Activated T-cell treated with anti-CD3 and anti-CD28 coated beads, Interleukin-2, amount 50 U/mL, for 24 hours (primary cell): ENCODE measurements around the gene AACS.
"Not testable (repeated sequence)": the region's sequence is repeated elsewhere in the genome, so short reads cannot be mapped to it uniquely, and the experiment has no call there.

Experiments used
- DNase-seq: peaks from one replicate; pipeline ENCODE4 v3.0.0-alpha.2; 2020
- H3K27ac Mint-ChIP-seq: 2 replicates; pipeline ENCODE4 v1.8.0; 2020; ENCODE audit warnings: mild to moderate bottlenecking, mixed read lengths
- H3K27me3 Mint-ChIP-seq: 2 replicates; pipeline ENCODE4 v1.8.0; 2020; ENCODE audit warnings: mixed read lengths
- H3K36me3 Mint-ChIP-seq: 2 replicates; pipeline ENCODE4 v1.8.0; 2020; ENCODE audit warnings: low read depth, mixed read lengths
- H3K4me1 Mint-ChIP-seq: 2 replicates; pipeline ENCODE4 v1.8.0; 2020; ENCODE audit warnings: low read depth, mixed read lengths
- H3K4me3 Mint-ChIP-seq: 2 replicates; pipeline ENCODE4 v1.8.0; 2020; ENCODE audit warnings: mild to moderate bottlenecking, moderate library complexity, mixed read lengths
- H3K9me3 Mint-ChIP-seq: 2 replicates; pipeline ENCODE4 v1.8.0; 2020; ENCODE audit warnings: mixed read lengths

Gene AACS

DNA sequence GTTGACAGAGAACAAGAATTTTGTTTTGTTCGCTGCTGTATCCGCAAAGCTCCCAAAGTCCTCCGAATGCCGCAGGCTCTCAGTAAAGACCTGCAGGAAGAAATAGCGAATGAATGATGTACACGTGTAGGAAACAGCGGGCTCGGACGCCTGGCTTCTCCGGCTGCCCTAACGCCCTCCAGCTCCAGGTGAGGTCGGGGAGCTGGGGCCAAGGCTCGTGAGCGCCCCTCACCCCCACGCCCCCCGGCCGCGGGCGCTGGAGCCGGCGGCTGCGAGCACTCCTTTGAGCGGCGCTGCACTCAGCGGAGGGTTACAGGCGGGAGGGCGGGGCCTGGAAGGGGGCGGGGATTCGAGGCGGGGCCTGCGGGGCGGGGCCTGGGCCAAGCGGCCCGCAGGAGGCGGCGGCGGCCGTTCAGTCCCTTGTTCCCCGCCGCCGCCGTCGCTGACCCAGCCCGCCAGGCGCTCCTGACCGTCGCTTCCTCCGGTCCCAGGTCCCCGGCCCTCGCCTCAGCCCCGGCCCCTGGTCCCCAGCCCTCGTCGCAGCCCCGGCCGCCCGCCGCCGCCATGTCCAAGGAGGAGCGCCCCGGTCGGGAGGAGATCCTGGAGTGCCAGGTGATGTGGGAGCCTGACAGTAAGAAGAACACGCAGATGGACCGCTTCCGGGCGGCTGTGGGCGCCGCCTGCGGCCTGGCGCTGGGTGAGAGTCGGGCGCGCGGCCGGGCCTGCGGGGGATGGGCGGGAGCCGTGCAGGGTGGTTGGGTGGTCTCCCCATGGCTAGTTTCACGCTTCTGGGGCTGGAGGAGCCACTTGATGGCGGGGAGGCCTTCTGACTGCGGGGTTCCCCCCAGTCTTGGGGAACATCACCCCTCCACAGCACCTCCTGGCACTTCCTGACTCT lies at the start of gene AACS:
TSS of gene AACS (plus strand) at position 415 of the 898 bp plus-strand sequence. CDS start at position 565, 150 bp downstream.
- Mint-ChIP-seq H3K4me3 (peak within 1 kb of the TSS; percentile 82), H3K27me3 (peaks cover 9% of the 10 kb centered on the region), H3K4me1 (peaks cover 18% of the 10 kb centered on the region), H3K27ac (peak within 1 kb of the TSS; percentile 57), H3K36me3 (no peaks in the 10 kb centered on the region), H3K9me3 (no peaks in the 10 kb centered on the region)
- DNase-seq = peak; percentile 87

DNA sequence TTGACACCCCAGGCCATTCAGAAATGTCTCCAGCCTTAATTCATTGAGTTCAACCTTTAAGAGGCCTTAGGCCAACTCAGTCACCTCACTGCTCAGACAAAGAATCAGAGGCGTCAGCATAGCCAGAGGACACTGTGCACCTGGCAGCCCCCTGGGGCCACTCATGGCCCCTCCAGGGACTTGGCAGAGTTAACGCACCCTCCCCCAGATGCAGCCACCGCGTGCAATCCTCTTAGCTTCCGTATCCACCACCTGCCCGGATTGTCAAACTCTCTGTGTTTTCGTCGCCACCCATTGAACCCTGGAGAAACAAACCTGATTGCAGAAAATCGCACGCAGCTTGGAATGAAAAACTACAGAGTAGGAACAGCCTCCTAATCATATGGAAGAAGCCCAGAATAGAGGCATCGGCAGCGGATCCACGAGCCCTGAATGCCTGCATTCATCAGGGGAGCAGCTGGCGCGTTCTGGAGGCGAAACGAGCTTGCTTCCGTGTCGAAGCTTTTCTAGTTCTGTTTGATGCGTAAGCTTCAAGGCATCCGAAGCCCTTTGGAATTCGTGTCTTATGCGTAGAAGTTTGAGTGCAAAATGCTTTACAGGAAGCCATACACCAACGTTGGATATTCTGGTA lies 49.4 kb upstream of the AACS start:
- peaks cover 76% of the 10 kb centered on the region for H3K36me3 Mint-ChIP-seq
- H3K27me3 Mint-ChIP-seq = no peaks in the 10 kb centered on the region
- DNase-seq = no peak
- H3K4me3 Mint-ChIP-seq = no peak overlapping the region
- no peak overlapping the region for H3K27ac Mint-ChIP-seq
- H3K9me3 Mint-ChIP-seq = no peaks in the 10 kb centered on the region
- H3K4me1 Mint-ChIP-seq = no peaks in the 10 kb centered on the region

- Mint-ChIP-seq H3K36me3 (peaks cover 80% of the 10 kb centered on the region), H3K9me3 (no peaks in the 10 kb centered on the region), H3K27me3 (no peaks in the 10 kb centered on the region), H3K4me1 (no peaks in the 10 kb centered on the region), H3K27ac (no peak overlapping the region), H3K4me3 (no peak overlapping the region)
- DNase-seq = no peak
Measured at GRCh38 chr12:125017801-125018200, 47.4 kb upstream of the AACS start.

GRCh38 chr12:125018356-125018755 lies 46.9 kb upstream of the AACS start:
- H3K27ac Mint-ChIP-seq = no peak overlapping the region
- no peaks in the 10 kb centered on the region for H3K27me3 Mint-ChIP-seq
- H3K9me3 Mint-ChIP-seq = no peaks in the 10 kb centered on the region

DNA sequence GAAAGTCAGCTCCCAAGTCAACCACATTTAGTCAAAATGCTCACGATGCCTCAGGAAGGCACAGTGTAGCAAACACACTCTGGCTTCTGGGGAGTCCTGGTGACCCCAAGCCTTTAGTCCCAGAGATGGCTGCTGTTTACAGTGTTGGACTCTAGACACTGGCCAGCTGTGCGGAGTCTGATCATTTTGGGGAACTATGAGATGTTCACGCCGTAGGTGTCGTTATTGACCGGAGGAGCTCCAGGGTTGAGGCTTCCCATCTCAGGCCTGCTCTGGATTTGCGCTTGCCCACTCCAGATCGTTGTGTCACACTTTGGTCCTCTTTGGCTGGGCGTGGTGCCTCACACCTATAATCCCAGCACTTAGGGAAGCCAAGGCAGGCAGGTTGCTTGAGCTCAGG lies 44.1 kb upstream of the AACS start:
- no peaks in the 10 kb centered on the region for H3K27me3 Mint-ChIP-seq
- H3K36me3 Mint-ChIP-seq = peaks cover 80% of the 10 kb centered on the region
- H3K4me1 Mint-ChIP-seq = no peaks in the 10 kb centered on the region
- no peak overlapping the region for H3K4me3 Mint-ChIP-seq
- no peak for DNase-seq
- no peak overlapping the region for H3K27ac Mint-ChIP-seq
- no peaks in the 10 kb centered on the region for H3K9me3 Mint-ChIP-seq

More at GRCh38 chr12:125018356-125018755, 46.9 kb upstream of the AACS start:
- Mint-ChIP-seq H3K4me1 (no peaks in the 10 kb centered on the region), H3K36me3 (peaks cover 80% of the 10 kb centered on the region), H3K4me3 (no peak overlapping the region)
- no peak for DNase-seq

GRCh38 chr12:125021771-125022170 lies 43.5 kb upstream of the AACS start:
- Mint-ChIP-seq H3K4me1 (no peaks in the 10 kb centered on the region), H3K36me3 (peaks cover 82% of the 10 kb centered on the region), H3K27me3 (no peaks in the 10 kb centered on the region), H3K9me3 (no peaks in the 10 kb centered on the region), H3K4me3 (no peak overlapping the region), H3K27ac (no peak overlapping the region)
- no peak for DNase-seq

GRCh38 chr12:125023065-125023464 lies 42.2 kb upstream of the AACS start:
- no peak overlapping the region for H3K27ac Mint-ChIP-seq
- no peaks in the 10 kb centered on the region for H3K9me3 Mint-ChIP-seq
- H3K36me3 Mint-ChIP-seq = peaks cover 86% of the 10 kb centered on the region
- H3K4me1 Mint-ChIP-seq = no peaks in the 10 kb centered on the region
- H3K27me3 Mint-ChIP-seq = no peaks in the 10 kb centered on the region
- H3K4me3 Mint-ChIP-seq = no peak overlapping the region
- no peak for DNase-seq

GRCh38 chr12:125024949-125025563 lies 40.2 kb upstream of the AACS start:
- Mint-ChIP-seq H3K36me3 (peaks cover 83% of the 10 kb centered on the region), H3K4me1 (no peaks in the 10 kb centered on the region), H3K27ac (no peak overlapping the region), H3K4me3 (no peak overlapping the region), H3K9me3 (no peaks in the 10 kb centered on the region), H3K27me3 (no peaks in the 10 kb centered on the region)
- DNase-seq = no peak

DNA sequence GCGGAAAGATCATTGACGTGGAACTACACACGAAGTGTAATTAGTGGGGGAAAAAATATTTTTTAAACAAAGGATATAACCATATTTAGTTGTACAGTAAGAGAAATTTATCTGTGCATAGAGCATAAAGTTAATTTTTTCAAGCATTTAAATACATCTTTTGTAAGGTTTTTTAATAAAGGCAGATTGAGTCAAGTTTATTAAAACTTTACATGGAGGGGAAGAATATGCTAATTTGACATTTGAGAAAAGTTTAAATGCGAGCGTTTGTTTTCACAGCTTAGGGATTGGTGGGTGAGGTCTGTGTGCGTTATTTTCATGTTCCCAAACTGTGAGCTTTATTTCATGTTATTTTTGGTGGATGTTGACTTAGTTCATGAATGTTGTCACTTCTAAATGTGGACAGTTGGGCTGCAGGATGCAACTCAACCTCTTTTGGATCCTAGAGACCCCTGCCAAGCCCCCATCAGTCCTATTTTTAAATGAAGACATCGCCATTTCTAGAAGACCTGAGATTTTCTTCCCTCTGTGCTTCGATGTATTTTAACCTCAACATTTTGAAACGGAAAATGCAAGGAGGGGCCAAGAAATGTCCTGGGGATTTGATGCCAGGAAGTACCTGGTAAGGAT lies 39.5 kb upstream of the AACS start:
- H3K4me3 Mint-ChIP-seq = no peak overlapping the region

DNA sequence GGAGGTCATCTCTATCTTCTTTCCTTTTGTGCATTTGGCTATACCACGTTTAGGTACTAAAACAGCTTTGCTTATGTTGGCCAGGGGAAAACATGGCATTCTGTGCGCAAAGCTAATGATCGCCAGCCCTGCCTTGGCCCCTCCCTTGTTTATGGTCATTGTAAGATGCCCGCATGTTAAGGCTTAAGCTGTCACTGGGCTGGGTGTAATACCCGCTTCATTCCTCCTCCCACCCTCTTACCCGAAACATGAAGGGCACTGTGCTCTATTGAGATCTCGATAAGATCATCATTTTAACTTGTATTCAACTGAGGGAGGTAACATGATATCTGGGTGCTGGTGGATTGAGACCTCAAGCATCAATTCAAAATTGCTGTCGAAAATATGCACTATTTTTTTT lies 37.1 kb upstream of the AACS start:
- Mint-ChIP-seq H3K9me3 (no peaks in the 10 kb centered on the region), H3K4me1 (no peaks in the 10 kb centered on the region), H3K4me3 (no peak overlapping the region), H3K27me3 (no peaks in the 10 kb centered on the region), H3K27ac (no peak overlapping the region), H3K36me3 (peaks cover 58% of the 10 kb centered on the region)
- DNase-seq = no peak

More for the DNA sequence above, 39.5 kb upstream of the AACS start:
- Mint-ChIP-seq H3K27ac (no peak overlapping the region), H3K9me3 (no peaks in the 10 kb centered on the region), H3K4me1 (no peaks in the 10 kb centered on the region), H3K36me3 (peaks cover 77% of the 10 kb centered on the region), H3K27me3 (no peaks in the 10 kb centered on the region)
- no peak for DNase-seq

- Mint-ChIP-seq H3K27me3 (no peaks in the 10 kb centered on the region), H3K4me1 (no peaks in the 10 kb centered on the region), H3K4me3 (no peak overlapping the region), H3K27ac (no peak overlapping the region), H3K36me3 (peaks cover 40% of the 10 kb centered on the region), H3K9me3 (peaks cover under 1% of the 10 kb centered on the region)
- no peak for DNase-seq
Measured at GRCh38 chr12:125029761-125030358, 35.4 kb upstream of the AACS start.

- H3K27me3 Mint-ChIP-seq, H3K27ac Mint-ChIP-seq, H3K4me3 Mint-ChIP-seq, H3K4me1 Mint-ChIP-seq, DNase-seq, H3K9me3 Mint-ChIP-seq: not testable (repeated sequence)
- H3K36me3 Mint-ChIP-seq = peaks cover 24% of the 10 kb centered on the region
Measured at GRCh38 chr12:125031471-125031870, 33.8 kb upstream of the AACS start.

GRCh38 chr12:125032466-125033152 lies 32.6 kb upstream of the AACS start:
- peaks cover 18% of the 10 kb centered on the region for H3K36me3 Mint-ChIP-seq
- no peak overlapping the region for H3K27ac Mint-ChIP-seq
- H3K4me3 Mint-ChIP-seq = no peak overlapping the region
- H3K4me1 Mint-ChIP-seq = no peaks in the 10 kb centered on the region
- H3K9me3 Mint-ChIP-seq = peaks cover 3% of the 10 kb centered on the region
- DNase-seq = no peak
- H3K27me3 Mint-ChIP-seq = no peaks in the 10 kb centered on the region

- no peak overlapping the region for H3K4me3 Mint-ChIP-seq
- H3K27ac Mint-ChIP-seq = no peak overlapping the region
- DNase-seq = no peak
- H3K36me3 Mint-ChIP-seq = peaks cover 13% of the 10 kb centered on the region
- no peaks in the 10 kb centered on the region for H3K4me1 Mint-ChIP-seq
- H3K9me3 Mint-ChIP-seq = peaks cover 3% of the 10 kb centered on the region
- no peaks in the 10 kb centered on the region for H3K27me3 Mint-ChIP-seq
Measured at GRCh38 chr12:125033288-125033687, 31.9 kb upstream of the AACS start.
